Loucy (cell line): ENCODE results near the gene H6PD.

Experiments
- EZH2phosphoT487 ChIP-seq: fragments of 200-600 bp; IDR thresholded peaks from 2 replicates; pipeline ENCODE4 v1.6.1; 2018; ENCODE audit warnings: antibody characterized with exemption, mild to moderate bottlenecking, moderate library complexity, borderline replicate concordance
- TF ChIP-seq, protein P1 (sequence below): fragments of 200-600 bp; sonication (generic); conservative IDR thresholded peaks from 2 replicates; pipeline ENCODE4 v1.5.1; 2014; ENCODE audit warnings: mild to moderate bottlenecking, antibody characterized with exemption, low read length

DNA sequence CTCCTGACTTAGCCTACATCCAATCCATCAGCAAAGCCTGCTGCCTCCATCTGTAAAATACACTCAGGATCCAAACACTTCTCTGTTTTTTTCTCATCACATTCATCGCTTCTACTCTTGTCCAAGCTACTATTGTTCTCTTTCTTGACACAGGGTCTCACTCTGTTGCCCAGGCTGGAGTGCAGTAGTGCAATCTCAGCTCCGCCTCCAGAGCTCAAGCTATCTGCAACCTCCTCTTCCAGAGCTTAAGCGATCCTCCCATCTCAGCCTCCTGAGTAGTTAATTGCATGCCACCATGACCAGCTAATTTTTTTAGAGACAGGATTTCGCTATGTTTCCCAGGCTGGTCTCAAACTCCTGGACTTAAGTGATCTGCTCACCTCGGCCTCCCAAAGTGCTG is 44.3 kb upstream of the H6PD start:
- TF ChIP-seq, protein P1, sequence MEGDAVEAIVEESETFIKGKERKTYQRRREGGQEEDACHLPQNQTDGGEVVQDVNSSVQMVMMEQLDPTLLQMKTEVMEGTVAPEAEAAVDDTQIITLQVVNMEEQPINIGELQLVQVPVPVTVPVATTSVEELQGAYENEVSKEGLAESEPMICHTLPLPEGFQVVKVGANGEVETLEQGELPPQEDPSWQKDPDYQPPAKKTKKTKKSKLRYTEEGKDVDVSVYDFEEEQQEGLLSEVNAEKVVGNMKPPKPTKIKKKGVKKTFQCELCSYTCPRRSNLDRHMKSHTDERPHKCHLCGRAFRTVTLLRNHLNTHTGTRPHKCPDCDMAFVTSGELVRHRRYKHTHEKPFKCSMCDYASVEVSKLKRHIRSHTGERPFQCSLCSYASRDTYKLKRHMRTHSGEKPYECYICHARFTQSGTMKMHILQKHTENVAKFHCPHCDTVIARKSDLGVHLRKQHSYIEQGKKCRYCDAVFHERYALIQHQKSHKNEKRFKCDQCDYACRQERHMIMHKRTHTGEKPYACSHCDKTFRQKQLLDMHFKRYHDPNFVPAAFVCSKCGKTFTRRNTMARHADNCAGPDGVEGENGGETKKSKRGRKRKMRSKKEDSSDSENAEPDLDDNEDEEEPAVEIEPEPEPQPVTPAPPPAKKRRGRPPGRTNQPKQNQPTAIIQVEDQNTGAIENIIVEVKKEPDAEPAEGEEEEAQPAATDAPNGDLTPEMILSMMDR: no peak
- TF ChIP-seq EZH2phosphoT487: no peak
